Stimulated activated CD8-positive, alpha-beta memory T cell treated with anti-CD3 and anti-CD28 coated beads, Interleukin-2, amount 100 ng/mL, for 1 hour (primary cell): Measurements from ENCODE around the gene BPIFA2.
"Not testable (repeated sequence)": the region's sequence is repeated elsewhere in the genome, so short reads cannot be mapped to it uniquely, and the experiment has no call there.

Source experiments
- DNase-seq, 2 donors: peaks; one replicate each; pipeline ENCODE4 v3.0.0-alpha.2; 2020; ENCODE audit warnings: low read depth in 2 of 2

BPIFA2 gene

GRCh38 chr20:33160681-33161080 is 7.3 kb upstream of the BPIFA2 start:
- no peak for DNase-seq

- no peak for DNase-seq
Measured at GRCh38 chr20:33162313-33162712, 5.6 kb upstream of the BPIFA2 start.

GRCh38 chr20:33162753-33163152 is 5.2 kb upstream of the BPIFA2 start:
- no peak for DNase-seq

DNA sequence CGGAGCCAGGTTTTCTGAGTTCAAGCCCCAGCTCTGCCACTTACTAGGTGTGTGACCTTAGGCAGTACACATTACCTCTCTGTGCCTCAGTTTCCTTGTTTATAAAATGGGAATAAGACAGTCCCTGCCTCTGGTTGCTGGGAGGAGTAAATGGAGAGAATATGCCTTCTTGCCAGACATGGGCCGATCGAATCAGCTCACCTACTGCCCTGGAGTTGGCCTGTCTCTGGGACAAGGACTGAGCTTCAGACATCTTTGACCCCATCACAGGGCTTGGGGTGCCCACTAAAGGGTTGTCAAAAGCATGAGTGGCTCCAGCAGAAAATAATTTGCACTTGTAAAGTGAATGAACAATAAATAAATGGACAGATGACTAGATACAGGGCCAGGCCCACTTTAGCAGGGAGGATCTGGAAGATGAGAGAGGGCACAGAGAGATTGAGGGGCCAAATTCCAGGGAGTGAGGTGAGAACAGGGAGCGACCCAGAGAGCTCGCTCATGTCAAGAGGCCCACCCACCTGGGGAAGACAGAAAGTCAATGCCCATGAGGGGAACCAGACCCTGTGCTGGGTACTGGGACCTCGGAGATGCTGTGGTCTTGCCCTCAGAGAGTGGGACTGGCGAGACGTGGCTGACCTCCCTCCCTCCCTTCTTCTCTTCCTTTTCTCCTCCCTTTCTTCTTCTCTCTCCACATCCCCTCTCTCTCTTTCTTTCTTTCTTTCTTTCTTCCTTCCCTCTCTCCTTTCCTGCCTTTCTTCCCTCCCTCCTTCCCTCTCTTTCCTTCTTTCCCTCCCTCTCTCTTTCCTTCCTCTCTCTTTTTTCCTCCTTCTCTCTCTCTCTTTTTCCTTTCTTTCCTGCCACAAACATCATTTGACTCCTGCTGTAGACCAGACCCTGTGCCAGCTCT is 3.9 kb upstream of the BPIFA2 start:
- DNase-seq = no peak

GRCh38 chr20:33164763-33165095 is 3.2 kb upstream of the BPIFA2 start:
- DNase-seq = no peak

- no peak for DNase-seq
Measured at GRCh38 chr20:33165416-33166055, 2.4 kb upstream of the BPIFA2 start.

GRCh38 chr20:33166533-33167113 is 1.3 kb upstream of the BPIFA2 start:
- DNase-seq = no peak

DNA sequence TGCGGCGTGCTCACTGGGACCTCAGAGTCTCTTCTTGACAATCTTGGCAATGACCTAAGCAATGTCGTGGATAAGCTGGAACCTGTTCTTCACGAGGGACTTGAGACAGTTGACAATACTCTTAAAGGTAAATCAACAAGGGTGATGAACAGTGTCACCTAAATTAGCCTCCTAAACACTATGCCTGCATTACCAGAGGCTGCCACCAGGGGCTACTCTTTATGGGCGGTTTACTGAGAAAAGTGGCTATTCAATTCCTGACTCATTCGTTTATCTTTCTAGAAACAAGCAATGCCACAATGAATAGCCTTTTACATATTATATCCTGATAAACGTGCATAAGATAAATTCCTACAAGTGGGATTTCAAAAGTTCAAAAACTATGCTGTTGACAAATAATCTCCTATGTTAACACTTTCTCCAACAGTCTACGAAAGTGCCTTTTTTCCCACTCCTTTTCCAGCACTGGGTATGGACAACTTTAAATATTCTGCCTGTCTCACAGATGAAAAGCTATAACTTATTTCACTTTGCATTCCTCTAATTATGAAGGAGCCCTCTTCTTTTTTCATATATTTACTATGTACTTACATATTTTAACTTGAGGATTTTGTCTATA is 1.3 kb downstream of the BPIFA2 start:
- no peak for DNase-seq

DNA sequence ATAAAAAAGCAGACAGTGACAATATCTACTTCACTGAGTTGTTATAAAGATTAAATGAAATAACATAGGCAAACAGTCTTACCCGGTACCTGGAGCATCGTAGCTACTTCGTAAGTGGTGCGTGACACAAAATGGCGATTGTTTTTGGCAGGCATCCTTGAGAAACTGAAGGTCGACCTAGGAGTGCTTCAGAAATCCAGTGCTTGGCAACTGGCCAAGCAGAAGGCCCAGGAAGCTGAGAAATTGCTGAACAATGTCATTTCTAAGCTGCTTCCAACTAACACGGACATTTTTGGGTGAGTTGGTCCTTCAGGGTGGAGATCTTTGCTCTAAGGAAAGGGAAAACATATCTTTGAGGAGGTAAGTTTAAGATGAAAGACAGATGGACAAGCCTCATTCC is 4.8 kb downstream of the BPIFA2 start:
- no peak for DNase-seq

- no peak for DNase-seq
Measured at GRCh38 chr20:33175123-33175522, 7.2 kb downstream of the BPIFA2 start.

GRCh38 chr20:33176101-33176500 is 8.1 kb downstream of the BPIFA2 start:
- no peak for DNase-seq

DNA sequence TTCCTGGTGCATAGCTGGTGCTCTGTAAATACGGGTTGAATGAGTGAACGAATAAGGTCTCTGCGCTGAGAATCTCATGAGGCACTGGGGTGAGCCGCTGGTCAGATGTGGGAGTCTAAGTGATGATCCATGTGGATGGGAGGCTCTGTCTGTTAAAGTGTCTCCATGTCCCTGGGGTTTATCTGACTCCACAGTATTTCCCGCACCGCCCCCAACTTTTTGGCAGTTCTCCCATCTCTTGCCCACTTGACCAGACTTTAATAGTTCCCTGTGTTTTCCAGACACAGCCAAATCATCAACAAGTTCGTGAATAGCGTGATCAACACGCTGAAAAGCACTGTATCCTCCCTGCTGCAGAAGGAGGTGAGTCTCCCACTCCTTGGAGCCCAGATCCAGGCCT is 9.9 kb downstream of the BPIFA2 start:
- DNase-seq = no peak

DNA sequence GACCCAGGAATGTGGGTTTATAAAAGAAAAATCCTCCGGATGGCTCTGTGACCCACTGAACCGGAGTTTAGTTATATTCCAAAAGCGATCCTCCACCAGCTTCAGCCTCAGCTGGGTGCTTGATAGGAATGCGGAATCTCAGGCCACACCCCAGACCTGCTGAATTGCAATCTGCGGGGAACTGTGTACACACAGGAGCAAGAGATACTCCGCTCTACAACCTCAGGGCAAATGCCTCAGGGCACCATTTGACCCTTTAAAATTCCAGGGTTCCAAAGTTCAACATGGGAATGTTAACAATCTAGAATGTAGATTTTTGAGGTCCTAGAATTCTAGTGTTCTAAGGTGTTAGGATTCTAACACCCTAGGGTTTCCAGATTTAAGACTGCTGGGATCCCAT is 10.8 kb downstream of the BPIFA2 start:
- no peak for DNase-seq

GRCh38 chr20:33180169-33180568 is 12.2 kb downstream of the BPIFA2 start:
- no peak for DNase-seq

GRCh38 chr20:33181482-33182093 is 13.6 kb downstream of the BPIFA2 start:
- no peak for DNase-seq

DNA sequence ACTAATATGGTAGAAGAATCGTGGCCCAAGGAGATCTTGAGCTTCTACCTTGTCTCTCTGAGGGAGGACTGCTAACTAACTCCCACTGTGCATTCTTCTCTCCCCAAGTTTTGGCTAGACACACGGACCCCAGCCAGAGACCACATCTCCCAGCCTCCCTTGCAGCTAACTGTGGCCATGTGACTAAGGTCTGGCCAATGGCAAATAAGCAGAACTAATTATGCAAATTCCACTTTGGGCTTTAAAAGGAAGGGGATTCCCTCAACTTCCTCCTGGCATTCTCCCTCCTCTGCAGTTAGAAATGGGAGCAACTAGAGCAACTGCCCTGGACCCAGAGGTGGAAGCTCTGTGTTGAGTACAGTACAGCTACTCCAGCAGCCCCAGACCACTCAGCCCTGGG is 15.4 kb downstream of the BPIFA2 start:
- DNase-seq = no peak

DNA sequence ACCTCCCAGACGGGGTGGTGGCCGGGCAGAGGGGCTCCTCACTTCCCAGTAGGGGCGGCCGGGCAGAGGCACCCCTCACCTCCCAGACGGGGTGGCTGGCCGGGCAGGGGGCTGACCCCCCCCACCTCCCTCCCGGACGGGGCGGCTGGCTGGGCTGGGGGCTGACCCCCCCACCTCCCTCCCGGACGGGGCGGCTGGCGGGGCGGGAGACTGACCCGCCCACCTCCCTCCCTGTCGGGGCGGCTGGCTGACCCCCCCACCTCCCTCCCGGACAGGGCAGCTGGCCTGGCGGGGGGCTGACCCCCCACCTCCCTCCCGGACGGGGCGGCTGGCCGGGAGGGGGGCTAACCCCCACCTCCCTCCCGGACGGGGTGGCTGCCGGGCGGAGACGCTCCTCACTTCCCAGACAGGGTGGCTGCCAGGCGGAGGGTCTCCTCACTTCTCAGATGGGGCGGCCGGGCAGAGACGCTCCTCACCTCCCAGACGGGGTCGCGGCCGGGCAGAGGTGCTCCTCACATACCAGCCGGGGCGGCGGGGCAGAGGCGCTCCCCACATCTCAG is 17.2 kb downstream of the BPIFA2 start:
- DNase-seq = not testable (repeated sequence)

DNA sequence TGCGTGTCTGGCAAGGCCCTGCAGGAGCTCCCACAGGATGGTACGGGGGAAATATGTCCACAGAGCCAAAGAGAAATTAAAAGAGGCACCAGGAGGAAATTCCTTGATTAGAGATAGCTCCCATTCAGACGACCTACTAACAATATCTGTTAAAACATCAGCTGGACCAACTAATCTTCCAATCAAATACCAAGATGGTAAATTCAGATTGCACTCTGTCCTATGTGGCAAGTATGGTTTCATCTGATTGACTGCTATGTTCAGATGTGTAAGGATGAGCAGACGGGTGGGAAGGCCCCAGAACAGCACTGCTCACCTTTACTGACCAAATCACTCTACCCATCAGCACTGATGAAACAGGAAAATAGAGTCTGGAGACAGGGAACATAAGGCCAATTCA is 19.5 kb downstream of the BPIFA2 start:
- DNase-seq = no peak

DNA sequence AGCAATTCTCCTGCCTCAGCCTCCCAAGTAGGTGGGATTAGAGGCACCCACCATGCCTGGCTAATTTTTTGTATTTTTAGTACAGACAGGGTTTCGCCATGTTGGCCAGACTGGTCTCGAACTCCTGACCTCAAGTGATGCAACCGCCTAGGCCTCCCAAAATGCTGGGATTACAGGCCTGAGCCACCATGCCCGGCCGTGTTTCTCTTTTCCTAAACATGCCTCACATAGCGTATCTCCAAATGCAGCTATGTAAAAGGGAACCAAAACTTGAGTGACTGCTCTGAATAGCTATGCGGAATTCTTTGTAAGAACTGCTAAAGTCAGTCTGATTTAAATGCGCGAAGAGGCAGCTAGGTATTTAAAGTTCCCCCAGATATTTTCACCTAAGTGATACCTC is 20.5 kb downstream of the BPIFA2 start:
- no peak for DNase-seq

- DNase-seq = no peak
Measured at GRCh38 chr20:33191484-33191883, 23.5 kb downstream of the BPIFA2 start.

DNA sequence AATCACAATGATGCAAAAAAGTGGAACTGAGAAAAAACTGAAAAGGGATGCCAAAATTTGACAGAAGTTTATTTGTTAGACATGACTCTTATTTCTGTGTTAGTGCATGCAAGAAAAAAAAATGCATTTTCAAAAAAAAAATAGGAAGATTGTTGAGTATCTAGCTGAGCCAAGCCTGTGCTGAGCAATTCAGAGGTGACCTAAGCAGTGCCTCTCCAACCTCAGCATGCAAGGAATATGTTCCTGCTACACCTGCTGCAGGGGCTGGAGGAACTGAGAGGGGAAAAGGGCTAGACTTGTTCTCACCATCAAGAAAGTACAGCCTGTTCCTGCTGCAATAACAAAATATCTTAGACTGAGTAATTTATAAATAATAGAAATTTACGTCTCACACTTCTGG is 24.0 kb downstream of the BPIFA2 start:
- DNase-seq = no peak
